ENCODE measurements around the gene PTP4A2.
"Not testable (repeated sequence)": the region's sequence is repeated elsewhere in the genome, so short reads cannot be mapped to it uniquely, and the experiment has no call there.

Gene PTP4A2

GRCh38 chr1:31949862-31950261 is 11.7 kb upstream of the PTP4A2 start:
- no peak for DNase-seq (ENCODE audit: low read depth)

DNA sequence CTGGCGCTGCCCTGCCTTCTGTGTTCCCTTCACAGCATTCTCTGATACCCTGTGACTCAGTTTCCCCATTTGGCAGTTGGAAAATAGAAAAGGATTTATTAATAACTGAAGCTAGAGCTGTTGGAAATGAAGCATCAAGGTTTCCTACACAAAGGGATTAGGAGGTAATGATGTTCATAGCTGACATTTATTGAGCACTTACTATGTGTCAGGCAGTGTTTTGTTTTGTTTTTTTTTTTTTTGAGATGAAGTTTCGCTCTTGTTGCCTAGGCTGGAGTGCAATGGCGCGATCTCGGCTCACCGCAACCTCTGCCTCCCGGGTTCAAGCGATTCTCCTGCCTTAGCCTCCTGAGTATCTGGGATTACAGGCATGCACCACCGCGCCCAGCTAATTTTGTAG is 7.5 kb upstream of the PTP4A2 start:
- not testable (repeated sequence) for DNase-seq (ENCODE audit: low read depth)

GRCh38 chr1:31944205-31945089 is 6.3 kb upstream of the PTP4A2 start:
- peak; percentile 74 for DNase-seq (ENCODE audit: low read depth)

GRCh38 chr1:31943546-31944184 is 5.5 kb upstream of the PTP4A2 start:
- DNase-seq (ENCODE audit: low read depth) = no peak

GRCh38 chr1:31942061-31942460 is 3.9 kb upstream of the PTP4A2 start:
- not testable (repeated sequence) for DNase-seq (ENCODE audit: low read depth)

GRCh38 chr1:31939484-31940329 is 1.5 kb upstream of the PTP4A2 start:
- peak; percentile 62 for DNase-seq (ENCODE audit: low read depth)

DNA sequence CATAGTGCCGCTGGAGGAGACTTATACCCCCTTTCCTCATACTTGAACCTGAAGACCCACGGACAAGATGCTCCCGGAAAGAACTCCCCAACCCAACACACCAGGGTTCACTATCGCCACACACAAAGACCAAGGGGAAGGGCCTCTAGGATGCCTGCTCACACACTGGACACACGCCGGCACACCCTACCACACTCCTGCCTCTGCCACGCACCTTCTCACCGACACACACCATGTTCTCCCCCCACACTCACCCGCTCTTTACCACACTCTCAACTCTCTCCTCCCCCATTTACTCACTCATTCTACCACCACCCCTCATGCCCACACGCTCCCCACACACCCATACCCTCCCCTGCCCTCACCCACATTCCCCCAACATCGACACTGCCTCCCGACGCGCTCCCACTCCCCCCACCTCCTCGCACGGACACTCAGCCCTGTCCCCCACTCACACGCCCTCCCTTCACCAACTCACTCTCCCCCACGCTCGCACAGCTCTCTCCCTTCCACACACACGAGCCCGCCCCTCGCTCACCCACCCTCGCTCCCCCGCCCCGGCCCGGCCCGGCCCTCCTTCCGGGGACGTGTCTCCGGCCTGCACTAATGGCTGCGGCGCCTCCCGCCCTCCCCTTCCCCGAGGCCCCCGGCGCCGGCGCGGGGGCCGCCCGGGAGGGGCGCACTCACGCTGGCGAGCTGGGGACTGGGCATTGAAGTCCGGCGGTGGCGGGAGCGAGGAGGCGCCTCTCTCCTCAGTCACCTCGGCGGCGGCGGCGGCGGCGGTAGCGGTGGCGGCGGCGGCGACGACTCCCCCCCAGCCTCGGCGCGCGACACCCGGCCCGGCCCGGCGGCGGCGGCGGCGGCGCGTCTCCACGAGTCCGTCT is 626 bp downstream of the PTP4A2 start:
- DNase-seq (ENCODE audit: low read depth) = peak; percentile 79

DNA sequence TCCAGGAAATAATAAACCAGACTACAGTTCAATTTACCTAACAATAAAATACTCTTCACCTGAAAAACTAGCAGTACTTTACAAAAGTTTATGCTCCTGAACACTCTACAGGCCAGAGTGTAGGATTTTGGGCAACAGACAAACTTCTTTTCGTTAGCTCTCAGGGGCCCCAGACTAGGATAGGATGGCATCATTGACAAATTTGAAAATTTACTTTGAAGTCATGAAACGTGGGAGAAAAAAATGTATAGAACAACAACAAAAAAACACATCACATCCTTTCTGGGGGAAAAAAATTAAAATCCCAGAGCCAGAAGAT is 1.2 kb downstream of the PTP4A2 start:
- no peak for DNase-seq (ENCODE audit: low read depth)

DNA sequence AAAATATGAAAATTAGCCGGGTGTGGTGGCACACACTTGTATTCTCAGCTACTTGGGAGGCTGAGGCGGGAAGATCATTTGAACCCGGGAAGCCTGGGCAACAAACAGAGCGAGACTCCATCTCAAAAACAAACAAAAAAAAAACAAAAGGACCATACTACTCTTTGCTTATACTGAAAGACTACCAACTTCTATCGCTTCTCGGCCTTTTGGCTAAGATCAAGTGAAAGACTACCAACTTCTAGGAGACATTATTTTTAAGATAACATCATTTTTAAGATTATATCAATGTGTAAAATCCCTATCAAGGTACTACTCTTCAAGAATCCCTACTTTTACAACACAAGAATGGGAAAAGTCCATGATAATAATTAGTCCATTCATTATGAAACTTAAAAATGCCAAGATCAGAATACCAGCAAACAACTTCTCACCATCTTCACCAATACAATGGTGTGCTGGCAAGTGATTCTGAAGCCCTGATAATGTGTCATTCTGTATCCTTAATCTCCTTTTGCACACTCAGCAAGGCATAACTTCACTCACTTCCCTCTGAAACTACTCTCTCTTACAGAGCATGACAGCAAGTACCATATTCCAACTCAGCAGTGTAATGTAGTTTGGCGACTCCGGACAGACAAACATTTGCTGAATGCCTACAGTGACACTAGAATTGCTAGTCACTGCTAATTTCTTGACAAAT is 1.7 kb downstream of the PTP4A2 start:
- no peak for DNase-seq (ENCODE audit: low read depth)

DNA sequence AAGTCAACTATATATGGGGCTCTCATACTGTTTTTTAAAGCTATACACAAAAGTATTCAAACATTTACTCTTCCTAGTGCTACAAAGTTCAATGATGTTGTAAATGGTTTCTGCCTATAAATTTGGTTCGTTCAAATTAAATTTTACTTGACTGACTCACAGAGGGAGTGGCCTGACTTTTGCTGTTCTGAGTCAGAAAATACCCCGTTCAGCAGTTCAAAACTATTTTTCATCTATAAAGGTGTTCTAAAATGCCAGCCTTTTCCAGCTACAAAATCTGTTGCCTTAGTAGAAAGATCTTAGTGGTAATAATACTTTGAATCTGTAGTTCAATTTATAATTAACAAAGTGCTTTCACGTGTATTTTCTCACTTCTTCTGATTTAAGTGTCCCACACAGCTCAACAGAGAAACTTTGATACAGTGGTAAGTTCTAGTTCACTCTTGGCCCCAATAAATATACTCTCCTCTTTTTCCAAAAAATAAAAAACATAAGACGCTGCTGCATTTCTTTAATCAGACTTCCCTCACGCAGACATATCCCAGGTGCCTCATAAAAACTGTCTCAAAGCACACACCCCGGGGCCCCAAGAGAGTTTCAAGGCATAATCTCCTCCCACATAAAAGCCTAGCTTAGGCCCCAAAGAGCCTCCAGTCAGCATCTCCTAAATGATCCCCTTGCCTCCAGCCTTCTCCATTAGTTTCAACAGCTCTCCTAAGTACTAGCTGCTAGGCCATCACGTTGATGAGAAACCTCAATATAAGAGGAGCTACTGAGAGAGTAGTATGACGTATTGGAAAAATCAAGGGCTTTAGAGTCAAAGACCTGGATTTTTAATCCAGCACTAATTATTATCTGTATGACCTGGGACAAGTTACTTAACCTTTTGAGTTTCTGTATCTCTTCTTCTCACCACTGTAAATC is 3.2 kb downstream of the PTP4A2 start:
- no peak for DNase-seq (ENCODE audit: low read depth)

DNA sequence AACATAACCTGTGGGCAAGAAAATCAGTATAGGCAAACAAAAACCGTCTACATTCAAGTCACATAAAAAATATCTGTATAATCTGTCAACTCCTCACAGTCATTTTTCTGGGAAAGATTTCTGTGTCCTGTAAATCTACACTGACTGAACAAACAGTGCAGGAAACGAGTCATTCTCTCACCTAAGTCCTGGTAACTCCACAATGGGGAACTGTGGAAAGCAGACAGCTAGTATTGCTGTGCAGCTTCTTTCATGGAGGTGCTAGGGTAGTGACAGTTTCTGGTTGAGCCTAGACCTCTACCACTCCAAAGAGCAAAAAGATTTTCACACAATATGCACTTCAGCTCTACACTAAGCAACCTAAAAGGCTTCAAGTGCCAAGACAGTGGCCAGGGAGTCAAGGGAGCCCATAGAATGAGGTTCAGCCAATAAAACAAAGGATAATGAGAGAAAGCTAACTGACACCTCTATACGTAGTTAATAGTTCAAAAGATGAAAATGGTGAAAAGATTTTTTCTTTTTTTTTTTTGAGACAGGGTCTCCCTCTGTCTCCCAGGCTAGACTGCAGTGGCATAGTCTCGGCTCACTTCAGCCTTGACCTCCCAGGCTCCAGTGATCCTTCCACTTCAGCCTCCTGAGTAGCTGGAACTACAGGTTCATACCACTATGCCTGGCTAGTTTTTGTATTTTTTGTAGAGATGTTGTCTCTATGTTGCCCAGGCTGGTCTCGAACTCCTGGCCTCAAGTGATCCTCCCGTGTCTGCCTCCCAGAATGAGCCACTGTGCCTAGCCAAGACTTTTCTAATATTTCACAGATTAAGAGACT is 5.5 kb downstream of the PTP4A2 start:
- no peak for DNase-seq (ENCODE audit: low read depth)

GRCh38 chr1:31931593-31932225 is 6.5 kb downstream of the PTP4A2 start:
- no peak for DNase-seq (ENCODE audit: low read depth)

GRCh38 chr1:31930836-31931592 is 7.2 kb downstream of the PTP4A2 start:
- DNase-seq (ENCODE audit: low read depth) = no peak

- DNase-seq (ENCODE audit: low read depth) = no peak
Measured at GRCh38 chr1:31927661-31927980, 10.5 kb downstream of the PTP4A2 start.

- no peak for DNase-seq (ENCODE audit: low read depth)
Measured at GRCh38 chr1:31926853-31927660, 11.1 kb downstream of the PTP4A2 start.

GRCh38 chr1:31926252-31926651 is 11.9 kb downstream of the PTP4A2 start:
- no peak for DNase-seq (ENCODE audit: low read depth)

- DNase-seq (ENCODE audit: low read depth) = not testable (repeated sequence)
Measured at GRCh38 chr1:31925824-31926223, 12.3 kb downstream of the PTP4A2 start.

Measured in stimulated activated CD4-positive, alpha-beta T cell treated with anti-CD3 and anti-CD28 coated beads, Interleukin-2, amount 100 ng/mL, for 4 hours (primary cell).